GM18951 (cell line): ENCODE results near the gene MAML3.

Source experiments
- POLR2A ChIP-seq: IDR thresholded peaks from 4 replicates; pipeline ENCODE4 v1.6.1; 2011; ENCODE audit warnings: mild to moderate bottlenecking; ENCODE audit not compliant: insufficient read length, insufficient read depth; ENCODE audit errors: extremely low read depth
- in situ Hi-C: fragments of 300-500 bp; cut with MboI; formaldehyde crosslinking; loops from one replicate; pipeline ENCODE4 v1.12.0; 2022; ENCODE audit warnings: low sequenced_read_pairs, mixed read lengths, inconsistent platforms; ENCODE audit not compliant: unreplicated experiment

Gene MAML3

GRCh38 chr4:139802931-139803330, 351.1 kb downstream of the MAML3 start:
- no peak for TF ChIP-seq POLR2A
- in situ Hi-C loops = no loop called here

GRCh38 chr4:139802488-139802887, 351.5 kb downstream of the MAML3 start:
- no peak for TF ChIP-seq POLR2A
- in situ Hi-C loops = no loop called here

GRCh38 chr4:139801895-139802294, 352.1 kb downstream of the MAML3 start:
- TF ChIP-seq POLR2A = no peak

GRCh38 chr4:139800082-139800481, 353.9 kb downstream of the MAML3 start:
- in situ Hi-C loops = no loop called here
- no peak for TF ChIP-seq POLR2A

More at GRCh38 chr4:139801895-139802294, 352.1 kb downstream of the MAML3 start:
- in situ Hi-C loops = no loop called here

GRCh38 chr4:139799615-139800014, 354.4 kb downstream of the MAML3 start:
- TF ChIP-seq POLR2A = no peak
- in situ Hi-C loops = no loop called here

- in situ Hi-C loops = no loop called here
- TF ChIP-seq POLR2A = no peak
Observed at GRCh38 chr4:139798456-139798855, 355.5 kb downstream of the MAML3 start.

GRCh38 chr4:139797287-139797686, 356.7 kb downstream of the MAML3 start:
- TF ChIP-seq POLR2A = no peak
- in situ Hi-C loops = no loop called here

- in situ Hi-C loops = no loop called here
- TF ChIP-seq POLR2A = no peak
Observed at GRCh38 chr4:139795527-139796314, 358.3 kb downstream of the MAML3 start.

- no peak for TF ChIP-seq POLR2A
- in situ Hi-C loops = no loop called here
Observed at GRCh38 chr4:139794158-139794954, 359.6 kb downstream of the MAML3 start.

- in situ Hi-C loops = no loop called here
- TF ChIP-seq POLR2A = no peak
Observed at GRCh38 chr4:139791681-139792080, 362.3 kb downstream of the MAML3 start.

GRCh38 chr4:139790291-139790690, 363.7 kb downstream of the MAML3 start:
- in situ Hi-C loops = no loop called here
- TF ChIP-seq POLR2A = no peak

- in situ Hi-C loops = no loop called here
- TF ChIP-seq POLR2A = no peak
Observed at GRCh38 chr4:139789096-139789654, 364.8 kb downstream of the MAML3 start.

- no peak for TF ChIP-seq POLR2A
- in situ Hi-C loops = no loop called here
Observed at GRCh38 chr4:139786494-139787354, 367.3 kb downstream of the MAML3 start.
